GF-D8 (cell line): ENCODE data around the gene ATP6V0E1.
A peak's percentile ranks its signal among the peaks of the same experiment; 100 is the strongest.

ENCODE experiments used
- DNase-seq: peaks from one replicate; lab custom pipeline; 2025; lab: John Stamatoyannopoulos, UW

ATP6V0E1 gene

DNA sequence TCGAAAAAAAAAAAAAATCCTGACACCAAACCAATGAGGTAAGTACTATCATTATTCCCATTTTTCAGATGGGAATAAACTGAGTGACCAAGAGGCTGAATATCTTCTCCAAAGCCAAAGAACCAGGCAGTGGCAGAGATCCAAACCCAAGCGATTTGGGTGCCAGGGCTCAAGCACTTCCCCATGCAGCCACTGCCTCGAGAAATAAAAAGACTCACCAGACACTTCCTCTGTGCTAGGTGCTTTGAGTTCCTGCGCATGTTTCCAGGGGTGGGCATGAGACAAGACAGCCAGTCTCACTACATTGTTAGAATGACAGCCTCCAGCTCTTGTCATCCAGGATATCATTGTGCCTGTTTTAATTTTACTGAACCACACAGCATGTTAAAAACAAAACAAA, 26.6 kb upstream of the ATP6V0E1 start:
- DNase-seq: peak; percentile 15

DNA sequence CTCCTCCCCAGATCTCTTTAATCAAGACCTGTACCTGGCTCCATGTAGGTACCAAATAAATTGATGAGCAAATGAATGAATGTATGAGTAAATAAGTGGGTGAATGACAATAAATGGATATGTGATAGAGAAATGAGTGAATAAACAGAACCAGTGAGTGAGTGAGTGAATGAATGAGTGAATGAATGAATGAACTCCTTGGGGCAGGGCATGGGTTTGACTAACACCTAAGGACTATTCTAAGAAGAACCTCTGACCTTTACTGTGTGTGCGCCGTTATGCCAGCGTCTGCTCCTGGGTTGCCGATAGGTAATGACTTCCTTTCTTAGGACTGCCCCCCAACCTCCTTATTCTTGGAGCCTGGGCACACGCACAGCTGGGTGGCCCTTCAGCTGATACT, 26.1 kb upstream of the ATP6V0E1 start:
- DNase-seq: no peak

DNA sequence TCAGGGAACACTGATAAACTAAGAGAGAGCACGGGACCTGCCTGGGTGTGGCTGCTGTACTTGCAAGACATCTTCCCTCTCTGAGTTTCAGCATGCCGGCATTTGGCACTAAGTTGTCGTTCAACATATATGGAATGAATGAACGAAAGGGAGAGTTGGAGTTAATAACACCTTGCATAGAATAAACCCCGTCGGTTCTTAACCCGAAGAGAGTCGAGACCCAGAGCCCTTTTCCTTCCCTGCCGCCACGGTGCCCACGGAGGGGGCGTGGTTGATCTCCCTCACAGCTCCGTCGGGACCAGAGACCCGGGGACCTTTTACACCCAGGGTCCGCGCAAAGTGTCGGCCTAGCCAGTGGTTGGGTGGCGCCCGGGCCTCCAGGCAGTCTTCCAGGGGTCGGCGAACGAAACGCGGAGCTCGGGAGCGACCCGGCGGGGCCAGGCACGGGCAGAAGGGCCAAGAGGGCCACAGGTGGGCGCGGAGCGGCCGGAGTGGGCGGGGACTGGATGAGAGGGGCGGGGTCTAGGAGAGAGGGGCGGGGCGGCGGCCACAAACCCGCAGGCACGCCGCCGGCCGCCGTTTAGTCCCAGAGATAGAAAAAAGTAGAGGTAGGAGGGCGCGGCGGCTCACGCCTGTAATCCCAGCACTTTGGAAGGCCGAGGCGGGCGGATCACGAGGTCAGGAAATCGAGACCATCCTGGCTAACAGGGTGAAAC, 25.1 kb upstream of the ATP6V0E1 start:
- DNase-seq: peak; percentile 33

DNA sequence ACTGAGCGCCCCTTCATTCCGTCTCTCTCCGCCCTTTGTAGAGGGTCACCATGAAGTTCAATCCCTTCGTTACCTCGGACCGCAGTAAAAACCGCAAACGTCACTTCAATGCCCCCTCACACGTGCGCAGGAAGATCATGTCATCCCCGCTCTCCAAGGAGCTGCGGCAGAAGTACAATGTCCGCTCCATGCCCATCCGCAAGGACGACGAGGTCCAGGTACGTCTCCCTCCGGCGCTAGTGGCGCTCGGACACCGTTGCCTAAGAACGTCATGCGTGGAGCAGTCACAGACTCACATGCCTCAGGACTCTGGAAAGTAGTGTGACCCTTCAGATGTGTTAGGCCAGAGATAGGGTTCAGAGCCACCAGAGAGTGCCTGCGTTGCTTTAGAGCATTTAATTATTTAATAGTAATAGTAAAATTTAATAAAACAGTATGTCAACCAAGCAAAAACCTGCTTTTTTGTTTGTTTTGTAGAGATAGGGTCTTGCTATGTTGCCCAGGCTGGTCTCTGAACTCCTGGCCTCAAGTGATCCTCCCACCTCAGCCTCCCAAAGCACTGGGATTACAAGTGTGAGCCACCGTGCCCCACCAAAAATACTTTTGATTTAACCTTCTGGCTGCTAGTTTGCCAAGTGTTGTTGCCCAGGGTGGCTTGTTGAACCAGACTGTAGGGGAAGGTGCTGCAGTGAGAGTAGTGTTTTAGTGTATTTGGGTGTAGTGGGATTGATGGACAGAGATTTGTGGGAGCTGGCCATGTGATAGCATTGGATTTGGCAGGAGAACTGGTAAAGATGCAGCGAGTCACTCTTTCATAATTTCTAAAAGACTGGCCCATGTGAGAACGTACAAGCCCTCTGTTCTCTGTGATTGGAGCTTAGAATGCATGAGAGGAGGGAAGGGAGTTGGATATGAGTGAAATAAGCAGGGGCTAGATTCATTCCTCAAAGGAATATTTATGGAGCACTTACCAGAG, 23.5 kb upstream of the ATP6V0E1 start:
- DNase-seq: no peak

DNA sequence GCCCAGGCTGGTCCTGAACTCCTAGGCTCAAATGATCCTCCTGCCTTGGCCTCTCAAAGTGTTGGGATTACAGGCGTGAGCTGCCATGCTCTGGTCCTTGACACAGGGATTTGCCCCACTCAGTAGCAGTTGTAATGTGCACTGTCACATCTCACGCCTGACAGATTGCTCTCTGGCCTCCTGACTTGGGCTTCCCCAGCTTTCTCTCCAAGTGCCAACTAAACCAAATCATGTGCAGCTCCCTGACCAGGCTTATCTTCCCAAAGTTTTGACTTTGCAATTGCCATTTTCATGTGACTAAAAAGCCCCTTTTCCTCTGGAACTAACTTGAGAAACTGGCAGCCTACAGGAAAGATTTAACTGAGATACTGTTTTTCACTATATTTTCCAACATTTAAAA, 13.7 kb upstream of the ATP6V0E1 start:
- no peak for DNase-seq

DNA sequence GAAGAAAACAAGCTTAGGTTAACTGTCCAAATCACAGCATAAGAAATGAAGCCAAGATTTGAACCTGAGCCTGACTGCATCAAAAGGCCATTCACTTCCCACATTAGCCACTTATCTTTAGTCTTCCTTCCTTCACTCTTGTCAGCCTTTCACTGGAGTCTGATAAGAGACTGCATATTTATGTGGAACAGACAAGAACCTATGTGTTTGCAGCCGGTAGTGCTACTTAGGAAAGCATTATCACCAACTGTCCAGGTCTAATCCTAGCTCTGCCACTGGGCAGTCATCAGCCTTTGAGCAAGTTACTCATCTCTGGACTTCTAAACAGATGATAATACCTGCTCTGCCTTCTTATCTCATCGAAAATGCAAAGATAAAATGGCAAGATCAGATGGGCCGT, 12.1 kb upstream of the ATP6V0E1 start:
- DNase-seq: no peak

DNA sequence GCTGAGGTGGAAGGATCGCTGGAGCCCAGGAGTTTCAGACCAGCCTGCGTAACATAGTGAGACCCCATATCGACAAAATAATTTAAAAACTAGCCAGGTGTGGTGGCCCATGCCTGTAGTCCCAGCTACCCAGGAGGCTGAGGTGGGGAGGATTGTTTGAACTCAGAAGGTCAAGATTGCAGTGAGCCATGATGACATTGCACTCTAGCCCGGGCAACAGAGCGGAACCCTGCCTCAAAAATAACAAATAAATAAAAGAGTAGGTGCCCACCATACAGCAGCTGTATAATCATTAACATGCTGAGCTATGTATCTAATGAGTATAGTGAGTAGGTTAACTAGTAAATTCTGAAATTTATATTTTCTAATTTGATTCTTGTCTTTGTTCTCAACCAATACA, 11.0 kb upstream of the ATP6V0E1 start:
- no peak for DNase-seq

DNA sequence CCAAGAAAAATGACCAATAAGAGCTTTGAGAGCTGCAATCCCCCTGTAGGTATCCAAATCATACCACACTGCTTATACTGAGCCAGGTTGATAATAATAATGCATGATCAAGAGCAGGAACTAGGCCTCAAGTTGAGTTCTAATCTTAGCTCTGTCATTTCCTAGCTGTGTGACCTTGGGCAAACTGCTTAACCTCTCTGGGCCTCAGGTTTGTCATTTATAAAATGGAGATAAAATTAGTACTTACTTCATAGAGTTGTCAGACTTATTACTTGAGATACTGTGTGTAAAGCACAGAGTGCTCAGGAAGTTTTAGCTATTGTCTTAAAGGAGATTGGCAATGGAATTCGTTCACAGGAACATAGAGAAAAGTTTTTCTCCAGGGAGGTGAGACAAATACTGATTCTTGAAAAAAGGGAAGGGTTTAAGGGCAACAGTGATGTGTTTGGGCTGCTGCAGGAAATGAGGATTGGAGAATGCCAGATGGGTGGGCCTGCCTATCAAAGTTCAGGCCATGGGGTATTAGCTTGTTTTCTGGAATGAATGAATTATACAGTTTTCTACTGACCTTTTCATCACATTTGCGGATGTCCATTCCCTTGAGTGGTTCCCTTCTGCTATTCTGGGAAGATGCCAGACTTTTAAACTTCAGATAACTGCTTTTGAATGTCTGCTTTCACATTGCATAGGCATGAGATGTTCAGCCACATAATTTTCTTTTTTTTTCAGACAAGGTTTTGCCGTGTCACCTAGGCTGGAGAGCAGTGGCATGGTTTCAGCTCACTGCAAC, 10.2 kb upstream of the ATP6V0E1 start:
- DNase-seq: no peak

DNA sequence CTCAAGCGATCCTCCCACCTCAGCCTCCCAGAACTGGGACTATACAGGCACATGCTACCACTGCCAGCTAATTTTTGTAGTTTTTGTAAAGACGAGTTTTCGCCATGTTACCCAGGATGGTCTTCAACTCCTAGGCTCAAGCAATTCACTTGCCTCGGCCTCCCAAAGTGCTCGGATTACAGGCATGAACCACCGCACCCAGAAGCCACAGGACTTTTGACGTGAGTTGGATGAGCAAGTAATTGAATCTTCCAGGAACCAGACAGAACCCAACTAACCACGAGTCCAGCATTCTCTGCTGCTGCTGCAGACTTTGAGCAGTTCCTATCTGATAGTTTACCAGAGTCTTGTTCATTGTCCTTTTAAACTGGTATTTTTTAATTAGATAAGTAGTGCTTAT, 9.6 kb upstream of the ATP6V0E1 start:
- DNase-seq: no peak

DNA sequence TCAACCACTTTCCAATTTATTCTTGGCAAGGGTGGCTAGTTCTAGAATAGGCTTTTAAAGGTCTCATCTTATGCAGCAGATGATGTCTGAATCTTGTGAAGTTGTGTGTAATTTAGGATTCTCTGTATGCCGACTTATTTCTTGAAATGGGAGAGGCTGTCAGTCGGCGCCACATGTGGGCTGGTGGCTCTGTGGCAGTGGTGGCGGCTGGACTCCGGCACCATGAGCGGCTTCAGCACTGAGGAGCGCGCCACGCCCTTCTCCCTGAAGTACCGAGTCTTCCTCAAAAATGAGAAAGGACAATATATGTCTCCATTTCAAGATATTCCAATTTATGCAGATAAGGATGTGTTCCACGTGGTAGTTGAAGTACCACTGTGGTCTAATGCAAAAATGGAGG, 8.3 kb upstream of the ATP6V0E1 start:
- DNase-seq: no peak

DNA sequence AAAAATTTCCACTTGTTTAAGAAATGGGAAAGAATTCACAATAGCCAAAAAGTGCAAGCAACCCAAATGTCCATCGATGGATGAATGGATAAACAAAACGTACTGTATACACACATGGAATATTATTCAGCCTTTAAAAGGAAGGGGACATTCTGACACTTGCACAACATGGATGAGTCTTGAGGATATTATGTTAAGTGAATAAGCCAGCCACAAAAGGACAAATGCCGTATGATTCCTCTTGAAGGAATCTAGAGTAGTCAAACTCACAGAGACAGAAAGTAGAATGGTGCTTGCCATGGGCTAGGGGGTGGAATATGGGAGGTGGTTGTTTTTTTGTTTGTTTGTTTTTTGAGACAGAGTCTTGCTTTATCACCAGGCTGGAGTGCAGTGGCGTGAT, 3.8 kb upstream of the ATP6V0E1 start:
- DNase-seq: no peak

DNA sequence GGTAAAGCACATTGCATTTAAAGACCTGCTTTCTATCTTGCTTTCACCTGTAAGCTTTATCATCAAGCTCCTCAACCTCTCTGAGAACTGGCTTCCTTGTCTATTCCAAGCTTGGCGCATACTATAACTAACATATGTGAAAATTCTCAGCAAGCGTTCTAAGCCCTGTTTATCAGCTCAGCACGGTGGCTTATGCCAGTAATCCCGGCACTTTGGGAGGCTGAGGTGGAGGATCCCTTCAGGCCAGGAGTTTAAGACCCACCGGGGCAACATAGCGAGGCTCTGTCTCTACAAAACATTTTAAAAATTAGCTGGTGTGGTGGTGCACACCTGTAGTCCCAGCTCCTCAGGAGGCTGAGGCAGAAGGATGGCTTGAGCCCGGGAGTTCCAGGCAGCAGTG, 1.6 kb upstream of the ATP6V0E1 start:
- no peak for DNase-seq

DNA sequence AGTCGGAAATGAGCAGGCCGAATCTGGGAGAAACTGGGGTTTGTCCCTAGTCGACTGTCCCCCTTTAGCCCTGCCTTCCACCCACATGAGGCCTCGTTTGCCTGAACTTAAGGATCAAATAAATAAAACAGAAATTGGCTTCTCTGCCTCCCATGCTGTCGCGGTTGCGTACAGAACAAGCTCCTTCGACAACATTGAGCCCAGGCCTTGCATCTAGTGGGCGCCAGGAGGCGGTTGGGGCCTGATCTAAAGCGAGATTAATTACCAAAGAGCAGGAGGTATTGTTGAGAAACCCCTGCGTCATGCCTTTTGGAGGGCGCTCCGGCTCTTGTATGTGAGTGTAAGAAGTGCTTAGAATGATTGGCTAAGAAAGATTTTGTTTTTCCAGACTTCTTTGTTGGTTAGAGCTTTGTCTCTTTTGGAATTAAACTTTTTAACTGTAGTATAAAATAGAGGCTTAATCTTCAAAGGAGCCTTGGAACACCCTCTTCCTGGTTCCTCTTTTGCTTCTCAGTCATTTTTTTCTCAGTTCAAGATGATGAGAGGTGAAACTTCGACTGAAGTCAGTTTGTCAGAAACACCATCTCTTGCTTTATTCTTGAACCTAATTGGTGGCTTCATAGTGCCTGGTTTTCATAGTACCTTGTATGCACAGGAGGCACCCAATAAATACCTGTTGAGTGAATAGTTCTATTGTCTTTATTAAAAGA, 828 bp downstream of the ATP6V0E1 start:
- peak; percentile 82 for DNase-seq

DNA sequence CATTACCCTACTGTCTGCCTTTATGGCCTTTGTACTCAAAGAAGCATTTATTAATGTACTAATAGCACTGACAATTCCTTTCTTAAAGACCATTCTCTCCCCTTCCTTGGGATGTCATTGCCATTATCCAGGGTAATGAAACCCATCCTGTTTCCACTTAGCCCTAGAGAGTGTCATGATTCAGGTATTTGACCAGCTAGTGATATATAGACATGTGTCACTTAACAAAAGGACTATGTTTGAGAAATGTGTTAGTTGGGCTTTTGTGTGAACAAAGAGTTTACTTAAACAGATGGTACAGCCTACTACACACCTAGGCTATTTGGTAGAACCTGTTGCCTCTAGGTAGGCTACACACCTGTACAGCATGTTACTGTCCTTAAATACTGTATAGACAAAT, 2.0 kb downstream of the ATP6V0E1 start:
- no peak for DNase-seq

DNA sequence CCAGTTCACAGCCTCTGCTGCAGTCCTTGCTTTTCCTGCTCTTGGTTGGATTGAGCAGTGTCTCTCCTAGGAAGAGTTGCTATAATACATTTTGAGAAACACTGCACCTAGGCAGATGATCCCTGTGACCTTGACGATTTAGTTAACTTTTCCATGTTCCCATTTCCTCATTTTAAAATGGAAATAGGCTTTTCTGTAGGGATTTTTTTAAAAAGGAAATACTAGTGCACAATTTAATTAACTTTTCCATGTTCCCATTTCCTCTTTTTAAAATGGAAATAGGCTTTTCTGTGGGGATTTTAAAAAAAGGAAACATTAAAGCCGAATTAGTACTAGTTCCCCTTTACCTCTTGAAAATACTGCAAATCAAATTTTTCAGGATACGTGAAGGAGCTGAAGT, 4.7 kb downstream of the ATP6V0E1 start:
- DNase-seq: no peak

DNA sequence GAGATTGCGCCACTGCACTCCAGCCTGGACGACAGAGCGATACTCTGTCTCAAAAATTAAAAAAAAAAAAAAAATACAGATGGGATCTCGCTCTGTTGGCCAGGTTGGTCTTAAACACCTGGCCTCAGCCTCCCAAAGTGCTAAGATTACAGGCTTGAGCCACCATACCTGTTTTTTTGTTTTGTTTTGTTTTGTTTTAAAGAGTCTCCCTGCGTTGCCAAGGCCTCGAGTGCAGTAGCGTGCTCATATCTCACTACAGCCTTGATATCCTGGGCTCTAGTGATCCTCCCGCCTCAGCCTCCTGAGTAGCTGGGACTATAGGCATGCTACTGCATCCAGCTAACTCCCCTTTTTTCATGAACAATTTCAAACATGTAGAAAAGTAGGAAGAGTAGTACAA, 7.2 kb downstream of the ATP6V0E1 start:
- DNase-seq: no peak

DNA sequence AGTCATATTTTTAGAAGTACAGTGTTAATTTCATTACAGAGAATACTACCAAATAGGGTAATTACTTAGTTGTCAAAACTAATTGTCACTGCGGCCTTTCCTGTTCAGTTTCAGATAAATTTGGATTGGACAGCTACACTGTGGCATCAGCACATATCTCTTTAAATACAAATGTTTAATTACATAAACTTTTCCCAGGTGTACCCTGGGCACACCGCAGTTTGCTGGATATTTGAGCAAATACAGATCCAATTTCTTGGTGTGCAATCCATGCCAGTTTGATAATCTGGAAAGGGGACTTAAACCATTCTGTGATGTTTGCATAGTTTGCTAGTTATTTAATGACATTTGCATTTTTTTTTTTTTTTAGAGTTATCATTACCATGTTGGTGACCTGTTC, 10.8 kb downstream of the ATP6V0E1 start:
- no peak for DNase-seq

DNA sequence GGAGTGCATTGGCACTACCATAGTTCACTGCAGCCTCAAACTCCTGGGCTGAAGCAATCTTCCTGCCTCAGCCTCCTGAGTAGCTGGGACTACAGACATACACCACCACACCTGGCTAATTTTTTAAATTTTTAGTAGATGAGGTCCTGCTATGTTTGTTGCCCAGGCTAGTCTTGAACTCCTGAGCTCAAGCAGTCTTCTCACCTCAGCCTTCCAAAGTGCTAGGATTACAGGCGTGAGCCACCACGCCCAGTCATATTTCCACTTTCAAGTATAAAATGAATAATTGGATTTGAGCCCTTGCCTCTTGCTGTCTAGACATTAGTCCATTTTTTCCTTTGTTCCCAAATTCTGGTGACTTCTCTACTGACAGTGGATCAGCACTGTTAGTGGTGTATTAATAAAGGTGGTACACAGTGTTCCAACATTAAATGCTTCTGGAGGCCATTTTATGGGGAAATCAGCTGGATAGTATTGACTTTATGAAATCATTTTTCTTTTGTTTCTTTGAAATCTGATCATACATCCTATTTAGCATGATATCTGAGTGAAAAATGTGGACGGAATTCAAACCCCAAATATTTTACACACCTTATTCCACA, 15.9 kb downstream of the ATP6V0E1 start:
- no peak for DNase-seq

DNA sequence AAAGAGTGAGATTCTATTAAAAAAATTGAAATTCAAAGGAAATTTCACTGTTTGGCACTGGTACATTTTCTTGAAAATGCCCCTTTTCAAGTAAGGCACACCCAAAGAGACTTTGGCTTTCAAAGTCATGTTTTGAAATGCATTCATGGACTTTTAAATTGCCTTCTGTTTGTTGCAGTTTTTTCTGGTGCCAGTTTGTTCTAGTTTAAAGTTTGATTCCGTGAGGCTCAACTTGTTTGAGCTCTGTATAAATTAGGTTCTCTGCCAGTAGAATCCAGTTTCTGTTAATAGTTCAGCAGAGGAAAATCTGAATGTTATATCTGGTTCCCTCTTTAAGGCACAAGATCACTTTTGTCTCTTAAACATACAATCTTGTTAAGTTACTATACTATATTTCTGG, 16.4 kb downstream of the ATP6V0E1 start:
- no peak for DNase-seq

DNA sequence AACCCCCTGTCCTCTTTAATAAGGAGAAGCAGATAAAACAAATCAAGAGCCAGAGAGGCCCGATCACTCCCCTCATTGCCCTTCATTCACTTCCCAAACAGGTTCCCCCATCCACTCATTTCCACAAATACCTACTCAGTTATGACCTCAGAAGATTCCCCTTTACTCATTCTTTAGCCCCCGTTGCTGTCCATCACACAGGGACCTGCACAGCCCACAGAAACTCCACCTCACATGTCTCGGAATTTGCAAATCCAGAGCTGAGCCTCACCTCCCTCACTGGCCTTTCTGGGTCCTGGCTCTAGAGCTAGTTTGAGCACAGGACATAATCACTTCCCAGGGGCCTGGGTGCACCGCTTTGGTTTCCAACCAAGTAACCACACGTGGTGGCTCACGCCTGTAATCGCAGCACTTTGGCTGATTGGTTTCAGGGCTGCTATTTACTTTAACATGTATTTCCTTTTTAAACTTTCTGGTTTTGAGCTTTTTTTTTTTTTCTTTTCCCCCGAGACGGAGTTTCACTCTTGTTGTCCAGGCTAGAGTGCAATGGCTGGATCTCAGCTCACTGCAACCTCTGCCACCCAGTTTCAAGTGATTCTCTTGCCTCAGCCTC, 17.8 kb downstream of the ATP6V0E1 start:
- DNase-seq: no peak

DNA sequence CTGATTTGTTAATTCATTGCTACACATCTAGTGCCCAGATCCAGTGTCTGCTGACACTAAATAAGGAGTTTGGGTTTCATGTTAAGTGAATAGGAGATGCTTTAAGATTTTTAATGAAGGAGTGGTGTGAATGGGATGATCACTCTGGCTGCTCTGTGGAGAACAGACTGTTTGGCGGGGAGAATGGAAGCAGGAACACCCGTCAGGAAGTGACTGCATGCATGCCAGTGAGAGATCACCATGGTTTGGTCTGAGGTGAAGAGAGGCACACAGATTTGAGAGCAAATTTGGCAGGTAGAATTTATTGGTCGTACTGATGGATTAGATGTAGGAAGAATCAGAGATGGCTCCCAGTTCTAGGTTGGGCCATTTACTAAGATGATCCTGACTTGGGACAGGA, 19.8 kb downstream of the ATP6V0E1 start:
- no peak for DNase-seq
